Activated CD8-positive, alpha-beta T cell treated with anti-CD3 and anti-CD28 coated beads for 36 hours (primary cell): ENCODE data around the gene NOS1. TPM values are rescaled to one million over a fixed set of nuclear protein-coding genes. Genes with fewer than 3 reads are reported as not detected.

Experiments used
- ATAC-seq: fragments of 200-7000 bp; cut with Tn5 transposase; one replicate; pipeline ENCODE4 v1.10.0; 2021; ENCODE audit warnings: mild to moderate bottlenecking, moderate library complexity
- CTCF ChIA-PET: fragments of 350-600 bp; sonication (Branson Sonifier 250); formaldehyde crosslinking; loops from one replicate; lab custom pipeline; 2021; ENCODE audit warnings: antibody characterized with exemption; lab: Charles Lee
- POLR2A ChIA-PET: fragments of 350-600 bp; sonication (Branson Sonifier 250); formaldehyde crosslinking; loops from one replicate; lab custom pipeline; 2021; ENCODE audit warnings: antibody characterized with exemption; lab: Charles Lee
- DNase-seq: peaks from one replicate; pipeline ENCODE4 v3.0.0-alpha.2; 2020
- H3K27ac Mint-ChIP-seq: one replicate; pipeline ENCODE4 v1.8.0; 2021; ENCODE audit warnings: mild to moderate bottlenecking, mixed read lengths
- H3K27me3 Mint-ChIP-seq: one replicate; pipeline ENCODE4 v1.8.0; 2021; ENCODE audit warnings: mixed read lengths
- H3K36me3 Mint-ChIP-seq: one replicate; pipeline ENCODE4 v1.8.0; 2021; ENCODE audit warnings: low read depth, mixed read lengths
- H3K4me1 Mint-ChIP-seq: one replicate; pipeline ENCODE4 v1.8.0; 2021; ENCODE audit warnings: low read depth, mixed read lengths
- H3K4me3 Mint-ChIP-seq: one replicate; pipeline ENCODE4 v1.8.0; 2021; ENCODE audit warnings: mild to moderate bottlenecking, moderate library complexity, mixed read lengths
- H3K9me3 Mint-ChIP-seq: one replicate; pipeline ENCODE4 v1.8.0; 2021; ENCODE audit warnings: mixed read lengths
- intact Hi-C: fragments of 100-400 bp; cut with micrococcal nuclease; formaldehyde crosslinking; loops from one replicate; pipeline ENCODE4 v1.10.0; 2022
- total RNA-seq, 2 experiments: library from RNA; stranded (reverse); gene quantifications; one replicate each; pipeline ENCODE4 v1.2.3, GENCODE V29; 2021
- TF ChIP-seq, protein P1 (sequence below): fragments of 200-600 bp; IDR thresholded peaks from one replicate; pipeline ENCODE4 v1.8.0; 2022; ENCODE audit warnings: antibody characterized with exemption, mild to moderate bottlenecking

The NOS1 gene
- total RNA-seq, 2 experiments from 2014 or later = not detected

DNA sequence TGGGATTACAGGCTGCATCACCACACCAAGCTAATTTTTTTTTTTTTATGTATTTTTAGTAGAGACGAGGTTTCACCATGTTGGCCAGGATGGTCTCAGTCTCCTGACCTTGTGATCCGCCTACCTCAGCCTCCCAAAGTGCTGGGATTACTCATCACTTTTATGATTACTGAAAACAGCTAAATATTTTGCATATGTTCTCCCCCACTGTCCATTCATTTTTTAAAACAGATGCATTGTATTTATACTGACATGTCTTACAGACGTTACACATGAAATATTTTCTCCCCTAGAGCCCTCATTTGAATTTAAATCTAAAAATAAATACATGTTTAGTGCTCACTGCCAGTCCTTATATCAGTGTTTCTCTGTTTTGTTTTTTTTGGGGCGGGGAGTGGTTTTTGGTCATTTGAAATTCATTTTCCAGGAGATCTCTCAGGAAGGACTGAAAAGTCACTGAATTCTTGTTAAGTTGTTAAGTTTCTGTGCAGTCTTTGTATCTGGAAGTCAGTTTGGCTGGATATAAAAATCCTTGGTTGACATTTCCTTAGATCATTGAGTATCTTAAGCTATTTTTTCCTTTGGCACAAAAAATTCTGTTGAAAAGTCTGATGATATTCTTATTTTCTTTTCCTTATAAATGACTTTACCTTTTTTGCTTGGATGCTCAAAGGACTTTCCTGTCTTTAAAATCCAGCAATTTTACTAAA, 180.5 kb downstream of the NOS1 start:
- DNase-seq (no peak), ATAC-seq (no peak)
- Mint-ChIP-seq H3K36me3 (peaks cover 68% of the 10 kb centered on the region), H3K4me1 (peaks cover 12% of the 10 kb centered on the region), H3K27ac (no peak overlapping the region), H3K4me3 (no peak overlapping the region), H3K27me3 (no peaks in the 10 kb centered on the region), H3K9me3 (peaks cover 3% of the 10 kb centered on the region)
- intact Hi-C loops = no loop called here
- CTCF ChIA-PET = no interaction called here
- TF ChIP-seq, protein P1, sequence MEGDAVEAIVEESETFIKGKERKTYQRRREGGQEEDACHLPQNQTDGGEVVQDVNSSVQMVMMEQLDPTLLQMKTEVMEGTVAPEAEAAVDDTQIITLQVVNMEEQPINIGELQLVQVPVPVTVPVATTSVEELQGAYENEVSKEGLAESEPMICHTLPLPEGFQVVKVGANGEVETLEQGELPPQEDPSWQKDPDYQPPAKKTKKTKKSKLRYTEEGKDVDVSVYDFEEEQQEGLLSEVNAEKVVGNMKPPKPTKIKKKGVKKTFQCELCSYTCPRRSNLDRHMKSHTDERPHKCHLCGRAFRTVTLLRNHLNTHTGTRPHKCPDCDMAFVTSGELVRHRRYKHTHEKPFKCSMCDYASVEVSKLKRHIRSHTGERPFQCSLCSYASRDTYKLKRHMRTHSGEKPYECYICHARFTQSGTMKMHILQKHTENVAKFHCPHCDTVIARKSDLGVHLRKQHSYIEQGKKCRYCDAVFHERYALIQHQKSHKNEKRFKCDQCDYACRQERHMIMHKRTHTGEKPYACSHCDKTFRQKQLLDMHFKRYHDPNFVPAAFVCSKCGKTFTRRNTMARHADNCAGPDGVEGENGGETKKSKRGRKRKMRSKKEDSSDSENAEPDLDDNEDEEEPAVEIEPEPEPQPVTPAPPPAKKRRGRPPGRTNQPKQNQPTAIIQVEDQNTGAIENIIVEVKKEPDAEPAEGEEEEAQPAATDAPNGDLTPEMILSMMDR = no peak
- POLR2A ChIA-PET = interaction anchor here (0.6 to 1.5 kb wide), 2 partner anchors 20 to 47 kb away, joined by 3 to 6 read pairs; no protein-coding TSS in a partner anchor

DNA sequence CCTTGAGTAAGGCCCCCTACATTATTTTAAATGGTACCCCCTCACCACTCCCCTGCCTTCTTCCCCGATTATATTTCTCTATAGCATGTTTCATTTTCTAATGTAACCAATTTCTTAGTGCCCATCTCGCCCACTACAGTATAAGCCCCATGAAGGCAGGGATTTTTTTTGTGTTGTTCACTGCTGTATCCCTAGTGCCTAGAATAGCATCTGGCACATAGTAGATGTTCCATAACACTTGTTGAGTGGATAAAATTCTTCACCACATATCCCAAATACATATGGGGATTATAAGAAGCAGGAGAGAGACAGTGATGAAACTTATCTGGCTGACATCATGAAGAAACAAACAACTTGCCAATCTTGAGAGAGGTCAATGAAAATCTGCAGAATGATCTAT, 182.7 kb downstream of the NOS1 start:
- Mint-ChIP-seq H3K4me3 (no peak overlapping the region), H3K9me3 (peaks cover 3% of the 10 kb centered on the region), H3K27ac (no peak overlapping the region), H3K4me1 (peaks cover 10% of the 10 kb centered on the region), H3K36me3 (peaks cover 63% of the 10 kb centered on the region), H3K27me3 (no peaks in the 10 kb centered on the region)
- CTCF ChIA-PET = no interaction called here
- ATAC-seq (no peak), DNase-seq (no peak)
- TF ChIP-seq, protein P1 = no peak
- POLR2A ChIA-PET = no interaction called here
- intact Hi-C loops = no loop called here

DNA sequence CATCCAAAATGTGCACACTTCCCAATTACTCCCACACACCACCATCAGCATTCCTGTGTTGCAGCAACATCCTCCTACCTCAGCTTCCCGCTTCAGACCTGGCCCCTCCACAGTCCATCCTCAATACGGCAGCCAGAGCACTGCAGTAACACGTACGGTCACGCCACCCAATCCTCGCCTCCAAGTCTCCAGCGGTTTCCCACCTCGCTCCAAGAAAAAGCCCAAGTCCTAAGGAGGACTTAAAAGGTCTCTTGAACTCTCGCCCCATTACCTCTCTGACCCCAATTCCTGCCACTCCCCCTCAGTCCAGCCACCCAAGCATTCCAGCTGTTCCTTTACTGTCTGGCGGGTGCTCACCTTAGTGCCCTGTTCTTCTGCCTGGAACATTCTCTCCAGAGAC, 183.1 kb downstream of the NOS1 start:
- Mint-ChIP-seq H3K9me3 (peaks cover 3% of the 10 kb centered on the region), H3K27ac (no peak overlapping the region), H3K4me3 (no peak overlapping the region), H3K27me3 (no peaks in the 10 kb centered on the region), H3K36me3 (peaks cover 63% of the 10 kb centered on the region), H3K4me1 (peaks cover 10% of the 10 kb centered on the region)
- no peak for DNase-seq
- CTCF ChIA-PET = no interaction called here
- TF ChIP-seq, protein P1 = no peak
- POLR2A ChIA-PET = interaction anchor here (1.3 kb wide), 1 partner anchor 10 kb away, joined by 3 read pairs; no protein-coding TSS in a partner anchor
- intact Hi-C loops = no loop called here
- ATAC-seq = no peak

DNA sequence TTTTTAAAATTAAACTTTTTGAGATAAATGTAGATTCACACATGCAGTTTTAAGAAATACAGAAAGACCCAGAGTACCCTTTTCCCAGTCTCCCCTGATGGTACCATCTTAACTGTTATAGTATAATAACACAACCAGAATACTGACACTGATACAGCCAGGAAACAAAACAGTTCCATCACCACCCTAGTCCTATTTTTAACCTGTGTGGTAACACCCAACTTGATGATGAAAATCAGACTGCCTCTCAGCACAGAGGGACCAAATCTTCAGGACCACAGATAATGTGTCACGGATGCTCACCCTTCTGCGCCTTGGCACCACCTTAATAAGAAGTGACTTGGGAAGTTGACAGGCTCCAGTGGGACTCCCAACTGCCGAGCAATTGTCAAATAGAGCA, 189.3 kb downstream of the NOS1 start:
- H3K9me3 Mint-ChIP-seq = no peaks in the 10 kb centered on the region
- H3K4me1 Mint-ChIP-seq = peaks cover 3% of the 10 kb centered on the region
- H3K4me3 Mint-ChIP-seq = no peak overlapping the region
- CTCF ChIA-PET = no interaction called here
- TF ChIP-seq, protein P1 = no peak
- ATAC-seq (no peak), DNase-seq (no peak)
- peaks cover 48% of the 10 kb centered on the region for H3K36me3 Mint-ChIP-seq
- POLR2A ChIA-PET = no interaction called here
- H3K27ac Mint-ChIP-seq = no peak overlapping the region
- no peaks in the 10 kb centered on the region for H3K27me3 Mint-ChIP-seq
- intact Hi-C loops = no loop called here

DNA sequence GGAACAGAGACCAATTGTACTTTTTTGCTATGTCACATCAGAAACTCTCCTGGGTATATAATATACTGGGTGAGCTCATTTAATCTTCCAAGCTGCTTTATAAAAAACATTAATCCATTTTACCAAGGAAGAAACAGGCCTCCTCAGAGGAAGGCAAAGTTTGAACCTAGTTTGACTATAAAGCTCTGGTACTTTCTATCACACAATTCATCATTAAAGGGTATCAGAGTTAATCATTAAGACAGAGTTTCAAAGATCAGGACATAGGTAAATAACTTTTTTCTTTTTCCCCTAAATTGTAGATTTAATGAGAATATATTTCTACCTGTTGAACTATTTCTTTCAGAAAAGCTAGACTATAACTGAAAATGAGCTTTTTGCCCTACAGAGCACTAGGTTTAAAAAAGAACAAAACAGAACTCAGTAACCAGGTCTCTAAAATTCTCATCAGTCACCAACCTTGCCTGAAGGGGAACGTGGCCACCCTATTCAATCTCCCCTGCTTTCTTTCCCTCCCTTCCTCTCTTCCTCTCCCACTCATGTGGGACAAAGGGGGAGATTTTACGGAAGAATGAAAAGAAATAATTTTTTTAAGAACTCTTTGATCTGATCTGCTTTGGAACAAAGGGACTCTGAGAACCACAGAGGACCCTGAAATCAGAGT, 189.8 kb downstream of the NOS1 start:
- TF ChIP-seq, protein P1 = no peak
- Mint-ChIP-seq H3K27ac (peak overlapping the region; percentile 39), H3K9me3 (no peaks in the 10 kb centered on the region), H3K27me3 (no peaks in the 10 kb centered on the region), H3K36me3 (peaks cover 50% of the 10 kb centered on the region), H3K4me1 (peaks cover 3% of the 10 kb centered on the region), H3K4me3 (no peak overlapping the region)
- DNase-seq (no peak), ATAC-seq (no peak)
- POLR2A ChIA-PET = no interaction called here
- CTCF ChIA-PET = interaction anchor here (0.6 kb wide), 1 partner anchor 537 kb away, joined by 3 read pairs; no protein-coding TSS in a partner anchor
- intact Hi-C loops = no loop called here
